ENCODE results near the gene WDR93. TPM values are rescaled to one million over a fixed set of nuclear protein-coding genes. Genes with fewer than 3 reads are reported as not detected.

WDR93 gene
- total and polyA plus RNA-seq, 12 donors = 0.14 to 0.43 (median 0.36) TPM; not detected in 4

DNA sequence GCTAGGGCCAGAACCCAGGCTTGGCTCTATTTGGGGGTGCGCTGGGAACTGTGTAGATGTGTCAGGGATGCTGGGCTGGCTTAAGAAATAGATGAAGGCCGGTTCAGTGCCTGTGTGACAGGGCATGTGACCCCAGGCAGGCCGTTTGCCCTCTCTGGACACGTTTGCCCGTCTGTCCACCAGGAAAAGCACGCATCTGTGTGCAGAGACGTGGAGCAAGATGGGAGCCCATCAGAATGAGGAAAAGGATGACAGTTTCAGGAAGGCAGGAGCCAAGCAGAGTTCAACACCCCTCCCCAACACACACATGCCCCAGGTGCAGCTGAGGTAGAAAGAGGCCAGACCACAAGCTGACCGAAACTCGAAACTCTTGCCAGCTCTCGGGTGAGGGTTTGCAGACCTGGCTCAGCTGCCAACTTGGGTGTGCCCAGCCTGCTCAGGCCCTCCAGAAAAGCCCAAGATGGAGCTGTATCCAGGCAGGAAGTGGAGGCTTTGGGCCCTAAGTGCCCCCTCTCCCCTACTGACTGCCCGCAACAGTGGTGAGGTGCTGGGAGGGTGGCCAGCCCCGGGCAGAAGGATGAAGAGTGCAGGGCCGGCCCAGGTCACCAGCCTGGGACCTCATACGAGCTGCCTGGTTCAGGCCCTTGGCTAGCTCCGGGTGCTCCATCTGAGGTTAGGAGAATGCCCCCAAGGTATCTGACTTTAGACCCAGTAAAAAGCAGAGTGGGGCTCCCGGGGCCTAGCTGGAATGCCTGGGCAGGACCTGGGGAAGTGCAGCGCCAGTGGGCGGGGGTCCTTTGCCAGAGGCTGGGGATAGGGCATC lies 70.6 kb downstream of the WDR93 start:
- Histone ChIP-seq H3K4me3 (no peak overlapping the region), H3K27ac (no peak overlapping the region), H3K9me3 (replicated peaks in 1 of 3) (no peaks in the 10 kb centered on the region), H3K36me3 (replicated peaks in 1 of 2) (no peaks in the 10 kb centered on the region), H3K27me3 (no peaks in the 10 kb centered on the region), H3K4me1 (replicated peaks in 1 of 2) (no peaks in the 10 kb centered on the region)
- DNase-seq = no peak
- intact Hi-C loops (cut with DNase I) = loop anchor here (2.0 to 5.0 kb wide), 2 partner anchors 114 to 116 kb away; no protein-coding TSS in a partner anchor
- WGBS, 4 donors = 58 to 76% (median 70%) methylated on average over 16 to 18 of the region's 18 CpGs
- TF ChIP-seq, protein P1, sequence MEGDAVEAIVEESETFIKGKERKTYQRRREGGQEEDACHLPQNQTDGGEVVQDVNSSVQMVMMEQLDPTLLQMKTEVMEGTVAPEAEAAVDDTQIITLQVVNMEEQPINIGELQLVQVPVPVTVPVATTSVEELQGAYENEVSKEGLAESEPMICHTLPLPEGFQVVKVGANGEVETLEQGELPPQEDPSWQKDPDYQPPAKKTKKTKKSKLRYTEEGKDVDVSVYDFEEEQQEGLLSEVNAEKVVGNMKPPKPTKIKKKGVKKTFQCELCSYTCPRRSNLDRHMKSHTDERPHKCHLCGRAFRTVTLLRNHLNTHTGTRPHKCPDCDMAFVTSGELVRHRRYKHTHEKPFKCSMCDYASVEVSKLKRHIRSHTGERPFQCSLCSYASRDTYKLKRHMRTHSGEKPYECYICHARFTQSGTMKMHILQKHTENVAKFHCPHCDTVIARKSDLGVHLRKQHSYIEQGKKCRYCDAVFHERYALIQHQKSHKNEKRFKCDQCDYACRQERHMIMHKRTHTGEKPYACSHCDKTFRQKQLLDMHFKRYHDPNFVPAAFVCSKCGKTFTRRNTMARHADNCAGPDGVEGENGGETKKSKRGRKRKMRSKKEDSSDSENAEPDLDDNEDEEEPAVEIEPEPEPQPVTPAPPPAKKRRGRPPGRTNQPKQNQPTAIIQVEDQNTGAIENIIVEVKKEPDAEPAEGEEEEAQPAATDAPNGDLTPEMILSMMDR (IDR thresholded peaks at IDR 0.05) = peak in 1 of 6 experiments; percentile 17
- no peak for TF ChIP-seq POLR2A (IDR thresholded peaks at IDR 0.05)

DNA sequence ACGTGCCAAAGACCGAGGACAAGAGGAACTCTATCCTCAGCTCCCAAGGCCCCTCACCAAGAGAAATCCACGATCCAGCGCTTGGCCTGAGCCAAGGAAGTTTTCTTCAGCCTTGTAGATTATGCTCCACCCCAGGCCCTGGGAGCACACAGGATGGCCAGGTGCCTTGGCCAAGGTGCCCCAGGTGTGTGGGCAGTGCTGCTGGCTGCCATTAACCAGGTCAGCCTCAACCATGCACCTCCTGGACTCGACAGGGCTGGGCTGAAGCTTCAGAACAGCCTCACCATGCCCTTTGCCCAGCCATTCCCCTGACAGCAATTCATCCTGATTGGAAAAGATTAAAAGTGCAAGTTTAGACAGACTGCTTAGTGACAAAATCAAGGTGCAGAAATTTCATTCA lies 71.3 kb downstream of the WDR93 start:
- Histone ChIP-seq H3K9me3 (replicated peaks in 1 of 3) (no peaks in the 10 kb centered on the region), H3K4me1 (replicated peaks in 1 of 2) (no peaks in the 10 kb centered on the region), H3K27me3 (no peaks in the 10 kb centered on the region), H3K4me3 (no peak overlapping the region), H3K36me3 (replicated peaks in 1 of 2) (no peaks in the 10 kb centered on the region), H3K27ac (no peak overlapping the region)
- 87 to 92% (median 88%) methylated on average over 5 of the region's 5 CpGs for WGBS, 4 donors
- DNase-seq = no peak
- TF ChIP-seq POLR2A (IDR thresholded peaks at IDR 0.05) = no peak
- TF ChIP-seq, protein P1 (IDR thresholded peaks at IDR 0.05) = no peak
- intact Hi-C loops (cut with DNase I) = loop anchor here (2.0 to 5.0 kb wide), 2 partner anchors 113 to 115 kb away; no protein-coding TSS in a partner anchor

DNA sequence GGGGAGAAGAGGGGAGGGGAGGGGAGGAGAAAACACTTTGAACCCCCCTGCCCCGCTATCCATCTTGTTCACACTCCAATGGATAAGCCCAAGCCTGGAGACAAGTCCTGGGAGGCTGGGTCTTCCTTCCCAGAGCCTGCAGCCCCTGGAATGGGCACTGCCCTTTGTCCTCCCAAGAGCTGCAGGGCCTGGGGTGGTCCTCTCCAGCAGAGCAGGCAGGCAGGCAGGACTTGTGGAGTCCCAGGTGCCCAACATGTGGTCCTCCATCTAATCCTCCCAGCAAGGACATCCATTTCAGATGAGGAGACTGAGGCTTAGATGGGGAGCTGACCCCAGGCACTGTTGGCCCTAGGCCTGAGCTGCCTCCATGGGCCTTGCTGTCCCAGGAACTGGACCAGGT lies 75.1 kb downstream of the WDR93 start:
- no peak for DNase-seq
- intact Hi-C loops (cut with DNase I) = no loop called here
- Histone ChIP-seq H3K36me3 (replicated peaks in 1 of 2) (no peaks in the 10 kb centered on the region), H3K9me3 (replicated peaks in 1 of 3) (no peaks in the 10 kb centered on the region), H3K4me3 (no peak overlapping the region), H3K27me3 (no peaks in the 10 kb centered on the region), H3K4me1 (replicated peaks in 1 of 2) (no peaks in the 10 kb centered on the region), H3K27ac (no peak overlapping the region)
- TF ChIP-seq, protein P1 (IDR thresholded peaks at IDR 0.05) = no peak
- TF ChIP-seq POLR2A (IDR thresholded peaks at IDR 0.05) = no peak
- 0 to 100% (median 71%) methylated on average over 1 of the region's 1 CpG for WGBS, 4 donors

DNA sequence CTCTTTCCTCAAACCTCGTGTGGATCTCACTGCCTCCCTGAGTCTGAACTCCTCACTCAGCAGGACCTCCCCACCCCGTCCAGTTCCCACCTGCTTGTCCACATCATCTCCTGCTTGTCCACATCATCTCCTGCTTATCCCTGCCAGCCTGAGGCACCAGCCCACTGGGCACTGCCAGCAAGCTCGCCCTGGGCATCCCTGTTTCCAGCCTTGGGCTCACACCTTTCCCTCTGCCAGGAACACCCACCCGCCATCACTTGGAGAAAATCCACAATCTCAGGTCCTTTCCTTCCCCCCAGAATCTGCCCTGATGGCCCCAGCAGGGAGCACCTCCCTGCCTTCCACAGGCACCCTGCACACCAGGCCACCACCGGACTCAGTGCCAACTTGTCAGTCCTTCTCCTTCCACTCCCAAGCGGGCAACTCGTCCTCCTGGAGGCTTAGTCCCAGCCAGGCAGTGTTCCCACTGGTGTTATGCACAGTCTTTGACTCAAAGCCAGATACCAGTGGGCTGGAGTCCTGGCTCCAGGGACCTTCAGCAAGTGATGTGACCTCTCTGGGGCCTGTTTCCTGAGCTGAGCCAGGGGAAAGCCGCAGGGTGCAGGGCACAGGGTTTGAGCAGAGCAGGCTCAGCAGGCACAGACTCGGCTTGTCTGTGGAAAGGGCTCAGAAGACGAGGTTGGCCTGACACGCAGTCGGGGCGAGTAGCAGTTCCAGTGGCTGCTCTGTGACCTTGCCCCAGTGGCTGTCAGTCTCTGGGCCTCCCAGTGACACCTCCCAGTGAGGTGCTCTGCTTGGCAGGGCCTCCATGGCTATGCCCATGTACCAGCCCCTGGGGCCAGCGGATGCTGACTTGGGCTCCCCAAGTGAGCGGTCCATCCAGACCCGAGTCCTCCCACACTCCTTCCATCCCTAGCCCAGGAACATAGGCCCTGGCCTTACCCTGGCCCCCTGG lies 76.0 kb downstream of the WDR93 start:
- H3K4me1 ChIP-seq (replicated peaks in 1 of 2) = no peaks in the 10 kb centered on the region
- H3K27me3 ChIP-seq = no peaks in the 10 kb centered on the region
- DNase-seq = no peak
- intact Hi-C loops (cut with DNase I) = no loop called here
- no peak for TF ChIP-seq POLR2A (IDR thresholded peaks at IDR 0.05)
- TF ChIP-seq, protein P1 (IDR thresholded peaks at IDR 0.05) = no peak
- no peaks in the 10 kb centered on the region for H3K9me3 ChIP-seq (replicated peaks in 1 of 3)
- 70 to 84% (median 79%) methylated on average over 12 to 16 of the region's 16 CpGs for WGBS, 4 donors
- H3K36me3 ChIP-seq (replicated peaks in 1 of 2) = no peaks in the 10 kb centered on the region
- no peak overlapping the region for H3K4me3 ChIP-seq
- H3K27ac ChIP-seq = no peak overlapping the region

Measured in adrenal gland (tissue), 12 donors.